HepG2 (cell line): ENCODE measurements around the gene NKX2-3. TPM values are rescaled to one million over a fixed set of nuclear protein-coding genes. Genes with fewer than 3 reads are reported as not detected.

Experiments used
- ATAC-seq: fragments of 200-7000 bp; cut with Tn5 transposase; 3 replicates; pipeline ENCODE4 v1.9.1; 2020; ENCODE audit warnings: mild to moderate bottlenecking, moderate library complexity
- BruUV-seq: library from RNA; stranded (reverse); fragments of 400-500 nt; replicated peaks from 2 replicates; lab custom pipeline; 2021; lab: Mats Ljungman, UMichigan
- CTCF ChIA-PET: fragments of 300-600 bp; formaldehyde crosslinking; extraction: SDS; loops from one replicate; lab custom pipeline; 2021; ENCODE audit warnings: low total read pairs, inconsistent platforms, low intra/inter-chr PET ratio; lab: Yijun Ruan, JAX
- POLR2A ChIA-PET: fragments of 350-600 bp; sonication (Branson Sonifier 250); formaldehyde crosslinking; loops from one replicate; lab custom pipeline; 2020; ENCODE audit warnings: antibody characterized with exemption, inconsistent platforms; lab: Yijun Ruan, JAX
- DNase-seq: peaks from one replicate; pipeline ENCODE4 v3.0.0-alpha.2; 2015; ENCODE audit warnings: low spot score
- FAIRE-seq: peaks from 3 replicates; lab custom pipeline; 2011; peaks lifted over from hg19 to GRCh38; lab: Jason Lieb, UNC
- H2AFZ ChIP-seq: one replicate; pipeline ENCODE4 v1.6.1; 2011; ENCODE audit warnings: low read length, inconsistent platforms
- H3K27ac ChIP-seq: fragments of 300-600 bp; 3 replicates; pipeline ENCODE4 v1.8.0; 2011; ENCODE audit warnings: mixed run types, mild to moderate bottlenecking, mixed read lengths, low read length, inconsistent platforms; ENCODE audit not compliant: insufficient read depth; ENCODE audit errors: extremely low read length
- H3K27me3 ChIP-seq, 2 experiments: fragments of 200-600 bp in 1 of 2; 2 replicates in 1 of 2; 3 replicates in 1 of 2; pipeline versions ENCODE4 v1.6.0 to v1.8.0; 2011; ENCODE audit warnings: low read length in 2 of 2, mild to moderate bottlenecking in 2 of 2, moderate library complexity in 2 of 2, inconsistent platforms in 1 of 2; ENCODE audit not compliant: insufficient read depth in 2 of 2, control insufficient read depth in 1 of 2
- H3K36me3 ChIP-seq, 2 experiments: fragments of 200-600 bp in 1 of 2; replicated peaks in 1 of 2; 2 replicates in 1 of 2; 3 replicates in 1 of 2; pipeline versions ENCODE4 v1.5.1 to v1.8.0; 2011; ENCODE audit warnings: low read length in 2 of 2, inconsistent platforms in 1 of 2; ENCODE audit not compliant: insufficient read depth in 2 of 2, control insufficient read depth in 1 of 2
- H3K4me1 ChIP-seq: 2 replicates; pipeline ENCODE4 v1.5.1; 2012; ENCODE audit warnings: low read length, inconsistent platforms; ENCODE audit not compliant: insufficient read depth
- H3K4me2 ChIP-seq: 2 replicates; pipeline ENCODE4 v1.6.0; 2011; ENCODE audit warnings: low read depth, low read length, inconsistent platforms
- H3K4me3 ChIP-seq, 3 experiments: fragments of 200-600 bp in 1 of 3; sonication (generic), shearing (Covaris generic) in 1 of 3; replicated peaks in 1 of 3; 2 replicates each; pipeline ENCODE4 v1.5.1; 2011 to 2016; ENCODE audit warnings: low read length in 3 of 3, inconsistent platforms in 2 of 3, low read depth in 2 of 3, mild to moderate bottlenecking in 2 of 3, control low read depth in 1 of 3, mixed read lengths in 1 of 3; ENCODE audit not compliant: insufficient read depth in 1 of 3
- H3K79me2 ChIP-seq: one replicate; pipeline ENCODE4 v1.6.1; 2011; ENCODE audit warnings: low read length, inconsistent platforms; ENCODE audit not compliant: insufficient read depth
- H3K9ac ChIP-seq: 2 replicates; pipeline ENCODE4 v1.6.0; 2011; ENCODE audit warnings: mild to moderate bottlenecking, low read depth, low read length, inconsistent platforms; ENCODE audit not compliant: insufficient read depth
- H3K9me3 ChIP-seq: 2 replicates; pipeline ENCODE4 v1.5.1; 2012; ENCODE audit warnings: mild to moderate bottlenecking, low read length
- H4K20me1 ChIP-seq: 2 replicates; pipeline ENCODE4 v1.6.0; 2011; ENCODE audit warnings: inconsistent platforms, mild to moderate bottlenecking, low read length, moderate library complexity; ENCODE audit not compliant: insufficient read depth
- STAT5B ChIP-seq: sonication (generic); formaldehyde crosslinking; IDR thresholded peaks from 2 replicates; pipeline ENCODE4 v1.4.0; 2020; ENCODE audit warnings: missing genetic modification reagents
- ZMYM3 ChIP-seq: sonication (generic); formaldehyde crosslinking; IDR thresholded peaks from 2 replicates; pipeline ENCODE4 v1.5.1; 2020; ENCODE audit warnings: mild to moderate bottlenecking, missing genetic modification reagents
- ZNF282 ChIP-seq: fragments of 450-650 bp; IDR thresholded peaks from 2 replicates; pipeline ENCODE4 v1.6.1; 2018; ENCODE audit not compliant: partially characterized antibody
- ZNF768 ChIP-seq: sonication (generic); formaldehyde crosslinking; IDR thresholded peaks from 2 replicates; pipeline ENCODE4 v1.4.0; 2020; ENCODE audit warnings: missing genetic modification reagents
- WGBS: methylation state at CpG from one replicate; pipeline ENCODE4 v1.1.6; 2017; ENCODE audit warnings: low lambda C conversion rate; 5-methylcytosine and 5-hydroxymethylcytosine counted together
- in situ Hi-C: cut with HindIII; loops from 2 replicates; pipeline ENCODE4 v1.10.0; 2017; ENCODE audit warnings: low pct_unique_long_range_greater_than_20kb; ENCODE audit not compliant: extremely low pct_ligation_motif_present
- intact Hi-C: fragments of 100-400 bp; cut with micrococcal nuclease; formaldehyde crosslinking; loops from one replicate; pipeline ENCODE4 v1.10.0; 2022; ENCODE audit not compliant: unreplicated experiment
- polyA plus RNA-seq, 8 experiments: library from polyadenylated mRNA; depleted of rRNA in 3 of 8; stranded (reverse) in 7 of 8; unstranded in 1 of 8; fragments of >200 nt; fragmentation: Illumina TruSeq in 4 of 8; extraction: Trizol in 4 of 8; gene quantifications; 2 replicates each; pipeline versions ENCODE4 v1.2.1 to v1.2.3, GENCODE V29; 2011 to 2016; ENCODE audit warnings: low read depth in 4 of 8, missing spikeins in 1 of 8, mixed read lengths in 1 of 8; ENCODE audit not compliant: insufficient read depth in 1 of 8
- total RNA-seq, 5 experiments: library from RNA; depleted of rRNA; stranded (reverse); fragments of >200 nt; fragmentation: Illumina TruSeq; extraction: Trizol; gene quantifications; 2 replicates each; pipeline ENCODE4 v1.2.3, GENCODE V29; 2016; ENCODE audit warnings: low read depth in 1 of 5

Gene NKX2-3
- total and polyA plus RNA-seq, 2 of the 13 experiments (the other 11 are each of a cell fraction or from before 2014, with no cell fraction given): not detected

- FAIRE-seq (no peak), ATAC-seq (no peak), DNase-seq (no peak)
- WGBS: 17% methylated on average over 10 of the region's 10 CpGs
- intact Hi-C loops: no loop called here
- POLR2A ChIA-PET: no interaction called here
- no TSS peak for BruUV-seq
- no peaks in the 10 kb centered on the region for H3K79me2 ChIP-seq
- H3K27me3 ChIP-seq: peaks cover 12 to 90% of the 10 kb centered on the region in 2 experiments
- H4K20me1 ChIP-seq: no peaks in the 10 kb centered on the region
- no peak overlapping the region for H2AFZ ChIP-seq
- CTCF ChIA-PET: no interaction called here
- H3K4me2 ChIP-seq: no peak overlapping the region
- no peak overlapping the region for H3K4me3 ChIP-seq
- H3K27ac ChIP-seq: no peak overlapping the region
- in situ Hi-C loops: no loop called here
- H3K4me1 ChIP-seq: peaks cover 44% of the 10 kb centered on the region
- TF ChIP-seq ZNF768 (CRISPR knock-in tag) (peak; percentile 96), ZMYM3 (CRISPR knock-in tag) (peak; percentile 63), ZNF282 (no peak)
- no peaks in the 10 kb centered on the region for H3K36me3 ChIP-seq
- H3K9me3 ChIP-seq: no peaks in the 10 kb centered on the region
- no peak overlapping the region for H3K9ac ChIP-seq
Measured at GRCh38 chr10:99524050-99524666, 8.6 kb upstream of the NKX2-3 start.

- Histone ChIP-seq H3K9me3 (no peaks in the 10 kb centered on the region), H3K9ac (no peak overlapping the region), H2AFZ (no peak overlapping the region), H3K36me3 (no peaks in the 10 kb centered on the region), H3K4me2 (no peak overlapping the region), H4K20me1 (no peaks in the 10 kb centered on the region), H3K4me1 (peaks cover 39% of the 10 kb centered on the region), H3K4me3 (no peak overlapping the region), H3K79me2 (no peaks in the 10 kb centered on the region), H3K27ac (no peak overlapping the region), H3K27me3 (peaks cover 12 to 89% of the 10 kb centered on the region in 2 experiments)
- TF ChIP-seq STAT5B (CRISPR knock-in tag): no peak
- CTCF ChIA-PET: no interaction called here
- intact Hi-C loops (no loop called here), in situ Hi-C loops (no loop called here)
- WGBS: 50% methylated on average over 8 of the region's 10 CpGs
- POLR2A ChIA-PET: no interaction called here
- ATAC-seq (no peak), DNase-seq (no peak), FAIRE-seq (no peak)
- BruUV-seq: no TSS peak
Measured at GRCh38 chr10:99524736-99525380, 7.9 kb upstream of the NKX2-3 start.
